CD4-positive, alpha-beta T cell treated with Interleukin-1 beta for 1 hour (primary cell): ENCODE measurements around the gene SWT1.
"Not testable (repeated sequence)": the region's sequence is repeated elsewhere in the genome, so short reads cannot be mapped to it uniquely, and the experiment has no call there.

Experiments used
- DNase-seq, 2 donors: peaks; one replicate each; pipeline ENCODE4 v3.0.0-alpha.2; 2020 to 2022

Gene SWT1

DNA sequence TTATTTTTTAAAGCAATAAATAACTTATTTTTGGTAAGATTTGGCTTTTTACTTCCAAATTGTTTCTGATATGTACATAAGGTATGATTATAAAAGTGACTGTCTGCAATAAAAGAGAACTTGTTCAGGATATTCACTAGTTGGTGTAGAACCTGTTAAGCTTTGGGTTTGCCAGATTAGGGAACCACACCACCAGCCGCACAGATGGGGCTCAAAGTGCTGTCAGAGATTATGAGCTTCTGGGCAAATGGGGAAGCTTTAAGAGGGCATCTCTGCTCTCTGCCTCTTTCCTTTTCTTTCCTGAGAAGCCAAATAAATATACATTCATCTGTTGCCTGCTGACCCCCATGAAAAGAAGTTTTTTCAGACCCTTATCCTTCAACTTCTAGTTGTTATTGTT is 134.7 kb downstream of the SWT1 start:
- peak in 1 of 2 donors; percentile 20 for DNase-seq

DNA sequence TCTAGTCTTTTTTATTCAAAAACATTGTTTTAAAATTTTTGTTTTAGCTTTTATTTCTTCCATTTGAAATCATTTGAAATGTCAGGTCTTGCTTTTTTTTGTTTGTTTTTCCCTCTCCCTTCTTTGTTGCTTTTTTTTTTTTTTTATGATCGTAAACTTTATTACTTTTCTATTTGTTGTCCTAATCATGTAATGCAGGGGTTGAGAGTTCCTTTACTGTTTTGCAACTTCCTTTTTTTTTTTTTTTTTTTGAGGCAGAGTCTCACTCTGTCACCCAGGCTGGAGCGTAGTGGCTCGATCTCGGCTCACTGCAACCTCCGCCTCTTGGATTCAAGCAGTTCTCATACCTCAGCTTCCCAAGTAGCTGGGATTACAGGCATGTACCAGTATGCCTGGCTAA is 135.3 kb downstream of the SWT1 start:
- no peak for DNase-seq

DNA sequence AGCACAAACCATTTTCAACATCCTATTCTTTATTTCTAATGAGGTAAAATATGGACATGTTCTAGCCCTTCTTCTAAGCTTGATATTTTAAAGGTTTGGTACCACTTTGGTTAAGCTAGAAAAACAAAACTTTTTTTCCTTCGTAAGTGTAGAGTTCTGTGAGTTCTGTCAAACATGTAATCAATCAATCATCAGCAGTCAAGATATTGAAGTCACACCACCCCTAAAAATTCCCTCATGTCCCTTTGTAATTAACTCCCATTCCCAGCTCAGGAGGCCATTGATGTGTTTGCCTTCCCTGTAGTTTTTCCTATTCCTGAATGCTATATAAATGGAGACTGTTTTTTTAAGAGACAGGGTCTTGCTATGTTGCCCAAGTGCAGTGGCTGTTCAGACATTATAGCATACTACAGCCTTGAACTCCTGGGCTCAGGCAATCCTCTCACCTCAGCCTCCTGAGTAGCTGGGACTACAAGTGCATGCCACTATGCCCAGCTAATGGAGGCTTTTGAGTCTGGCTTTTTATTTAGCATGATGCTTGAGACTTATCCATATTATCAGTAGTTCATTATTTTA is 137.1 kb downstream of the SWT1 start:
- DNase-seq, result no peak

DNA sequence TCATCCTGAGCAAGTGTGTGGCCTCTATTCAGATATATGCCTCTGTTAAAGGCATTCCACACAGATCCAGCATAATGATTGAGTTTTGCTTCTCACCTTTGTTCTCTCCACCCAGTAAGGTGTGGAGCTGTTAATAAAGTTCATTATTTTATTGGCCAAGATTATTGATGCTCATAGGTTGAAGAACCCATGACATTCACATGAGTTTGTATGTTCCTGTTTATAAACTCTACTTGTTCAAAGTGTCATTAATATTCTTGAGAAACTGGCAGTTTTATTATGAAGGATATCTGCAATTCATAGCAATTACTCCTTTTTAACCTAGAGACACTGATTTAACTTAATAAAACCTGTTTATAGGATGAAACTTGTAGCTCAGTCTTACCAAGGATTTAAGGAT is 138.1 kb downstream of the SWT1 start:
- DNase-seq, result no peak

DNA sequence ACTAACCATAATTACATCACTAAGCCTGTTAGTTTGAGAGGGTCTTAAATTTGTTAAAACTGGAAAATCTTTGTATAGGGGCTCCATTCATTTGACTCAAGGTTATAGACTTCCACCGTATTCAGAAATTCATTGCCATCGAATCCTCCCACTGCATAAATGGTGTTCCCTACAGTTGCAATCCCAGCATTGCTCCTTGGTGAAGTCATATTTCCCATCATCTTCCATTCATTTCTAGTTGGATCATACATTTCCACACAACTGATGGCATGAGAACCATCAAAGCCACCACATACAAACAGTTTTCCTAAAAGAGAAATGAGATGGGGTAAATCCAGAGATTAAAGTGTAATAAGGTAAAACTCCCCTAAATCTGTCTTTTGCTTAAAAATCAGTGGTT is 141.0 kb downstream of the SWT1 start:
- DNase-seq, result no peak

DNA sequence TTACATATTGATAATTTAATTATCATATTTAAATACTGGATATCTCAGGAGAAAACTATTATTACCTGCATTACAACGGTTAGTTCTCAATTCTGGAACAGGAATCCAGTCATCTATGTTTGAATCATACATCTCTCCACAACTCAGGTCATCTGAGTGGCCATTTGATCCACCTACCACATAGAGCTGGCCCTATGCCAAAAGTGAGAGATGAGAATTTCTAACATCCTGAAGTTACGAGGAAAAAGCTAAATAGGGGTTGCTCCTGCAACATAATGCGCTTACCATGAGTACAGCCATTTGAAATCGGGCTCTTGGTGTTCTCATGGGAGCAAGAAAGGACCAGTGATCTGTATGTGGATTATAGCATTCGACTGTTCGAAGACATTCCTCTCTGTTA is 143.2 kb downstream of the SWT1 start:
- no peak for DNase-seq

DNA sequence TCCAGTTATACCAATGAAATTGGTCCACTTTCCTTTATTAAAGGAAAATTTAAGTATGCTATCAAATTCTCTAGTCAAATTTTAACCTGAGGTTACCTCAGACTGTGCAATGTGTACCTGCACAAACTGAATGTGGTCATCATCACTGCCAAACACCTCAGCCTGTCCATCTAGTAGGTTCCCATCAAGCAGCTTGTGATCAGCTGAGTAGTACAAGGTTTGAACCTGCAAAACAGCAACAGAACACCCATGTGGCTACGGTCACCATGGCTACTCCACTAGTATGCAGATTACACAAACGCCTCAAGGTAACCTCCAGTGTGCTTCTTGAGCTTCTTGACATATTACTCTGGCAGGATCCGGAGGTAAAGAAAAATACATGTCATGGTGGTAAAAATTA is 148.5 kb downstream of the SWT1 start:
- no peak for DNase-seq

DNA sequence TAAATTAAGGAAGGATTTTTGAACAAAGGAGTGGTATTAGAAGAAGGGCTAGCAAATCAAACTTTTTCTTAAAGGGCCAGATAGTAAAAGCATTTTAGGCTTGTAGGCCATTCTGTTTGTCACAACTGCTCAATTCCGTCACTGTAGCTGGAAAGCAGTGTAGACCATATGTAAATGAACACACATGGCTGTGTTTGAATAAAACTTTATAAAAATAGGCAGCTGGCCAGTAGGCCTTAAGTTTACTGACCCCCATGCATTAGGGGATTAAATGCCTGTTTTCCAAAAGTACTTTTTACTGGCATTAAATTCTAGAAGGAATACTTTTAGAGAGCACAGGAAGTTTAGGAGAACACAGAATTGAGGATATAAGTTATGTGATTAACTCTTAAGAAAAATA is 151.2 kb downstream of the SWT1 start:
- DNase-seq, result no peak

DNA sequence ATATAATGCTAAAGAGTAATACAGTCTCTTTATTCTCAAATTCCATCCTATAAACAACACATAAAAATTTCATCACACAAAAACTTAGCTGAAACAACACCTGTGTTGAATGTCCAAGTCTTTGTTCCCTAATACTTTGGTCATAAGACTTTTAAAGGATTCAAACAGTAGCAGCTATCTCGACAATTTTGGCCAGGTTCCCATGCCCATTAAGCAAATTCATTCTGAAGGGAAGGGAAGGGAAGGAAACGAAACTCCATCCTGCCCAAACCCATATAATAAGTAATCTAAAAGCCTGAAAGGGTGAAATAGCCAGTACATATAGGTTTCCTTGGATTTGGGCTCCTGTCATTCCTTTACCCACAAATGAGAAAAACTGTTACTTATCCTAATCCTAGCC is 152.6 kb downstream of the SWT1 start:
- no peak for DNase-seq

DNA sequence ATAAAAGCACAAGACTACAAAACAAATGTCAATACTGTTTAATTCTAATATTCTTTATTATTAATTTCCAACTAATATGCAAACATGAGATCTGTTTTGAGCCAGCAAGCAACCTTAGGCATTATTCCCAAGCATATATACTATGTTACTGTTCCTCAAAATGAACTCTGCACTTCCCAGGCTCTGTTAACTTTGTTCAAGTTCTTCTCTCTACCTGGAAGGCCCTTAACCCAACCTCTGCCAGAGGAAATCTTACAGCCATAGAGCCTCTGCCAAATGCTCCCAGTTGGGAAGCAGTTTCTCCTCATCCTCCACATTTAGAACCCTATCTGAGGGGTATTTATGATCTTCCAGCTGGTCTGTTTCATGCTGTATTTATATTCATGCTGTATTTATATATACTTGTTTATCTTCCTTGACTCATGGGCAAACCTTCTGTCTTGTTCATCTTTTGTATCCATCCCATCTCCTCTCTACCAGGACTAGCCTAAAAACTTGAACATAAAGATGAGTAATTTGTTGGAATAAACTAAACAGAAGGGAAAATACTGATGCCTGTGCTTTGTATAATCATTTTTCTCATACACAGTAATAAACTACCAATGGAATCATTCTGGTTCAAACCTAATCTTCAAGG is 154.7 kb downstream of the SWT1 start:
- DNase-seq, result no peak

DNA sequence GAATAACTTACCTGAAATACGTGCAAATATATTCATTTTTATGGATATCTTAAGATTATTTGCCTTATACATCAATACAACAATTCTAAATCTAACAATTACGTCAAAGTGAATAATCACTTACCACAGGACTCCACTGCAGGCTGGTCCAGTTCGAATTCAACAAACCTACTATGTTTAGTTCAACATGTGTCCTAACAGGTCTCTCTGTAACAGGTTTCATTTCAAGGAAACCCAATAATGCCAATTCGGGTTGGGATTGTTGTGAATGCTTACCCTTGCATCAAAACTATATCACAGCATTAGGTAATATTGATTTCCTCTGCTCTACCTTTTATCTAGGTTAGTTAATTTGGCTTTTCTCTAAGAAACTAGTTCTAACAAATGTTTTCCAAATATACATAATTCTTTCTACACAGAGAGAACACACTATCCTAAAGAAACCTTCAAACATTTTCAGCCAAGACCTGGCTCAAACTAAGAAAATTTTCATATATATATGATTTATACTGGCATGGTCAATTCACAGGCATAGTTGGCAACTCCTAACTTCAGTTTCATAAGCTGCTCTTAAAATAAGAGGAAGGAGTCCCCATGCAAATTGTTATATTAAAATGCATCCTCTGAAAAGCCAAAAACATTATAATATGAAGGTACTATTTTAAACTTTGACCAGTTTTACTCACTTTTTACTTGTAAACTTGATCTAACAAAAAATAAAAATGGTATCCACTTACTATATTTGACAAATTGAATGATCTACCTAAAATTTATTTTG is 155.6 kb downstream of the SWT1 start:
- no peak for DNase-seq

DNA sequence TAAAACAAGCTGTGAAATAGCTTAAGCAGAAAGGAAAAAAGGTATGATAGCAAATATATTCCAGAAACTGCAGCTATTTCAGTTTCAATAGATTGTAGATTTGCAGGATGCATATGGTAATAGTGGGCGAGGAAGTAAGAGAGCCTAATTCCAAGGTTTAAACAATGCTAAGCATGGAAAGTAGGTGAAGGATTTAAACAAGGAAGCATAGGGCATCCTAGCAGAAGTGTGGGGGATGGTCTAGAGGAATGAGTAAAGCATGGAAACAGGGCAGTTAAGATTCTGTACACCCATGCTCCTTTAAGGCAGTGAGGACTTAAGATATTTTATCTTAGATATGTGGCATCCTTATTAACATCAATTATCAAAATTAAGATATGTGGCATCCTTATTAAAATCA is 157.4 kb downstream of the SWT1 start:
- DNase-seq, result no peak

DNA sequence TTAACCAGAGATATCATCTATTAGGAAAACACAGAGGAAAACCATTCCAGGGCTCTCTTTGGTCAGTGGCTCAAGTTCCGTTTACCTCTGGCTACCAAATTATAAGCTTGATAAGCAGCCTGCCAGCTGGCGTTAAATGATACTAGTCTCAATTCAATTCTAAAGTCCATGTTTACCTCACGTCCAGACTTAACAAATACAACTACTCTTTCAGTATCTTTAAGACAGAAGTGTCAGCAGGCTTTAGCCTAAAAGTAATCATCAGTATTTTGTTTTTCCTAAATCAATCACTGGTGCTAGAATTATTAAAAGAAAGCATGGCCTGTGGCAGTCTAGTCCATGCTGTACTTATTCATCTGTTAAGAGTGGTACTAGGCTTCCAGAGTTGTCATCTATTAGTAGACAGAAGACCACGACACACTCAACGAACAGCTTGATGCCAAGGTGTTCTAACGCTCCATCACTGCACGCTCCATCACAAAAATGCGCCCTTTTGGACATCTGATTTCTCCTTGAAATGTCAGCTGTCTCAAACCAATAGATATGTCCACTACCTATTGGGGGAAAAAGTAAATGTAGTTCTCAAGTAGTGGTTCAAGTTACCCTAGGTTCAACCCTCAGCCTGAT is 158.6 kb downstream of the SWT1 start:
- DNase-seq, result peak in 1 of 2 donors; percentile 32

DNA sequence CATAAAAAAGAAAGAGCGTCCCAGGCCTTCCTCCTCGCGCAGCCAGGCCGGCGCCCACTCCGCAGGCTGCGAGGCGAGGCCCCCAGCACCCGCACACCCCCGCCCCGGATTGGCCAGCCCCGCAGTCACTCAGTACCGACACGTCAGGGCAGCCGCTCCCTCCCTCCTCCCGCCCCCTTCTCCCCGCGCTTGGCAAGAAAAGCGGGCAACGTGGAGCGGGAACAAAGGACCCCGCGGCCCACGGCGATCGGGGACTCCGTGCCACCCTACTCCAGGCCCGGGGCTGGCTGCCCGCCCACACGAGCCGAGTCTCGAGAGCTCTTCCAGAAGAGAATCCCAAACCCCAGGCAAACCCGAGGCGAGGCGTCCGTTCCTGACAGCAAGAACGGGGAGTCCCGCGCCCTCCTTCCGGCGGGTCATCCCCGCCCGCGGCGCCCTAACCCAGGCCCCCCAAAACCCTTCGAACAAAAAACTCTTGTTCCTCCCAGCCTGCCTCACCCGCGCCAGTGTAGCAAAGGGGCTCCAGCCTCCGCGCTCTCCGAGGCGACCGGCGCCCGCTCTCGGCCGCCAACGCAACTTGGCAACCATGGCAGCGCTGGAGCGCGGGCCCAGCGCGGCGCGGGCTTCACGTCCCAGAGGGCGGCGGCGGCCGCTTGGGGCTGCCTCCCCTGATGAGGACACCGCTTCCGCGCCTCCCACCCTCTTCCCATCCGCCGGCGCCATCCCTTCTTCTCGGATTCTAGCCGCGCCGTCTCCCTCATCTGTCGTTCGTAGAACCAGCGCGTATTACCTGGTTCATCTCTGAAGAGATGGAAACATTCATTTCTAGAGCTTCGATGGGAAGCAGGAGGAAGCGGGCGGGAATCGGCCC is 159.4 kb downstream of the SWT1 start:
- DNase-seq, result peak; percentile 89

DNA sequence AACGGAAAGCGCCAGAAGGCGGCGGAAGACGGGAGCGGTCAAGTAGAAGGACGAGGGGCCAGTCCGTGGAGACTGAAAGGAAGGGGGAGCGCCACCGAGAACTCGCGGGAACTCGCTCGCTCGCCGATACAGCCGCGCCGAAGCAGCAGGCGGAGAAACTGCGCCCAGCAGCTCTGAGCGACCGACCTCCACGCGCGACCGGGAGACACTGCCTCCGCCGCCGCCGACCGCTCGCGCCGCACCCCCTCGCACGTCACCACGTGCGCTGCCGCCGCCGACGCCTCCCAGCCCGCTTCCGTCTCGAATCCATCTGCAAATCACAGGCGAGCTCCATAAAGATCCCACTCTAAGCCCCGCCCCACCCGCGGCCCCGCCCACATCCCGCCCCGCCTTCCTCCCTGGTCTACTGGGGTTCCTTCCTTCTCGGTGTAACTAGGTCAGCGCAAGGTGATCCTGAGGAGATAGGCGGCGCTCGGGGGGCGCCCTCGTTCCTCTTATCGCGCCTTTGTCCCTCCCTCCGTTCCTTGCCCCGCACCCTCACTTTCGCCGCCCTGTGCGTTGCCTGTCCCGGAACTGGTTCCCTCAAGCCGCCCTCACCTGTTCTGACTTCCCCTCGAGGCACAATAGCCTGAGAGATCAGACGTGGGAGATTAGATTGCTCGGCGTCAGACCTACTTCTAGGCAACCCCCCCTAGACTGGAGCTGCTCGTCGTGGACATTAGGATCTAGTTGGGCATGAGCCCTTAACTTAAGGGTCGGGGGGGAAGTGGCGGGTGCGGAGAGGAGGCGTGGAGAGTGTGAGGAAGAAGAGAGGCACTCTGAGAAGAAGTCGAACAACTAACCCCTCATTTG is 160.3 kb downstream of the SWT1 start, which contains the start of gene IVNS1ABP:
TSS of gene IVNS1ABP (minus strand) at position 210 of the 852 bp plus-strand sequence. CDS start 7,750 bp downstream, outside the sequence.
- DNase-seq, result peak; percentile 97 to 98

DNA sequence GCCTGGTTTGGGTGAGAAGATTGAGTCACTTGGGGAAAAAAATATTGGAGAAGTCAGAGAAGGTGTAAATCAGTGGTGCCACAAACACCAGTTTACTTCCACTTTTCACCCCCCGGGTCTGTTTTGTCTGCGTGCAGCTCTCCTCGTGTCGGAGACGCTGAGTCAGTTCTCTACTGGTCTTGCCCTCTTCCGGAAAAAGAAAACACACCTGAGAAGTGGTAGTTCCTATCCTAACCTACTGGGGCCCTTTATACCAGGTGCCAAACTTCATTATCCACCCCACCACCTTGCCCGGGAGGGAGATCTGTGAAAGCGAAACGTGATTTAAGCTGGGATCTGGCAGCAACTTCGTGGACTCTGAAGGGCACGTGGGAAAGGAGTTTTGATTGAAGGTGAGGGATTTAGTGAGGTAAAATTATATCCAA is 160.9 kb downstream of the SWT1 start:
- peak; percentile 82 to 83 for DNase-seq

DNA sequence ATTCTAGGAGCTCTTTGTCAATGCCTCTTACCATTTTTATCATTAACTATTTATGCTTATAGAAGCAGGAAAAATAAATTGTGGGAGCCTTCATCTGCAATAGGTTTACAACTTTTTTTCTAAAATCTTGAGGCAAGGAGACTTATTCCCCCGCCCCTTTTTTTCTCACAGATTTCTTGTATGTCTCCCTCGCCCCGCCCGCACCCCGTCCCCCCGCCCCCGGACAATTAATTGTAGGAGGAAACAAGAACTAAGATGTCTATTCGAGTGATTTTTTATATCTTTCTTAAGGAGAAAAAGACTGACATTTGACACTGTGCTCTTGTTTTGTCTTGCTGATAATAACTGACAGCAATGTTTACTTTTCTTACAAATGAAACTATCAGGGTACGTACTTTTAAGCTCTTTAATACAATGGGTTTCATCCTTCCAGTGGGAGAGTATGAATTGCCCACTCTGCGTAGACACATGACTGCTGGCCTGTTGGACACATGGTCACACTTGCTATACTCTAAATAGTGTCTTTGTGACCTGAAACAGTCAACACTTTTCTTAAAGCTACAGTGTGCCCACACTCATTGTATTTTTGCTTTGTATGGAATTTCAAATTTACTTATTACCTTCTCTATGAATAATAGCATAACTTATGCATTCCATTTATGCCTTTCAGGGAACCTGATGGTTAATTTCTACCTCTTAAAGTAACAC is 161.6 kb downstream of the SWT1 start:
- no peak for DNase-seq

DNA sequence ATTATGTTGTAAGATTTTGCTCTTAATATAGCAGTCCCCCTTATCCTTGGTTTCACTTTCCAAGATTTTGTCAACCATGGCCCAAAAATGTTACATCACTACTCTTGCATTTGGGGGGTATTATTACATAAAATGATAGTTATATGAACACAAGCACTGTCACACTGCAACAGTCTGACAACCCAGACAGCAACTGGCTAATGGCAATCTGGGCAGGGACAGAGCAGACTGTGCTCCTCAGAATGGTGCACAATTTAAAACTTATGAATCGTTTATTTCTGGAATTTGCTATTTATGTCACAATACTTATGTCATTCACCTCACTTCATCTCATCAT is 162.1 kb downstream of the SWT1 start:
- DNase-seq, result no peak

DNA sequence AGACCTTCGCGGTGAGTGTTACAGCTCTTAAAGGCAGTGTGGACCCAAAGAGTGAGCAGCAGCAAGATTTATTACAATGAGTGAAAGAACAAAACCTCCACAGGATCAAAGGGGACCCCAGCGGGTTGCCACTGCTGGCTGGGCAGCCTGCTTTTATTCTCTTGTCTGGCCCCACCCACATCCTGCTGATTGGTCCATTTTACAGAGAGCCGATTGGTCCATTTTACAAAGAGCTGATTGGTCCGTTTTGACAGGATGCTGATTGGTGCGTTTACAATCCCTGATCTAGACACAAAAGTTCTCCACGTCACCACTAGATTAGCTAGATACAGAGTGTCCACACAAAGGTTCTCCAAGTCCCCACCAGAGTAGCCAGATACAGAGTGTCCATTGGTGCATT is 164.1 kb downstream of the SWT1 start:
- DNase-seq, result not testable (repeated sequence)

DNA sequence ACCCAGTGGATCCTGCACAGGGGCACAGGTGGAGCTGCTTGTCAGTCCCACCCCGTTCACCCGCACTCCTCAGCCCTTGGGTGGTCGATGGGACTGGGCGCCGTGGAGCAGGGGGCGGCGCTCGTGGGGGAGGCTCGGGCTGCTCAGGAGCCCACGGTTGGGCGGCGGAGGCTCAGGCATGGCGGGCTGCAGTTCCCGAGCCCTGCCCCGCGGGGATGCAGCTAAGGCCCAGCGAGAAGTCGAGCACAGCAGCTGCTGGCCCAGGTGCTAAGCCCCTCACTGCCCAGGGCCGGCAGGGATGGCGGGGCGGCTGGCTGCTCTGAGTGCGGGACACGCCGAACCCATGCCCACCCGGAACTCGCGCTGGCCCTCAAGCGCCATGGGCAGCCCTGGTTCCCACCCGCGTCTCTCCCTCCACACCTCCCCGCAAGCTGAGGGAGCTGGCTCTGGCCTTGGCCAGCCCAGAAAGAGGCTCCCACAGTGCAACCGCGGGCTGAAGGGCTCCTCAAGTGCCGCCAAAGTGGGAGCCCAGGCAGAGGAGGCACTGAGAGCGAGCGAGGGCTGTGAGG is 164.8 kb downstream of the SWT1 start:
- not testable (repeated sequence) for DNase-seq

DNA sequence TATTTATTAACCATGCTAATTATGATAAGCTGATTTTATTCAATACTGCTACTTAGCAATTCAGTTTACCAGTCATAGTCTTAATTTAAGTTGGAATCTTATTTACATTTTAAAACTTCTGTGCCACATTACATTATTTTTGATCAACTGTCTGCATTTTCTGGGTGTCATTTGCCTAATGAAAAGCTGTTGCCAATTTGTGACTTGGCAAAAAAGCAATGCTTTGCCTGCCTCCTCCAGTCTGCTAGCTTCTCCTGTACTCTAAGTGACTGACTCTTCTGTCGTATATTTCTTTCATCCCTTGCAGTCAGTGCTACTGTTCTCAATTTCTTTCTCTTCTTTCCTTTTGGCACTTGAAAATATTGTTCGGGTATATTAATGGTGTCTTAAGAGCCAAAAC is 165.7 kb downstream of the SWT1 start:
- no peak for DNase-seq
